ENCODE results near the gene IL36A.

IL36A gene

GRCh38 chr2:113053666-113054065 lies 48.4 kb downstream of the IL36A start:
- no peaks in the 10 kb centered on the region; the same call in 1 of the 2 replicates for H3K27me3 ChIP-seq (ENCODE audit: insufficient read depth, low read length)
- peaks cover 42% of the 10 kb centered on the region for H3K9me3 ChIP-seq (ENCODE audit: insufficient read depth, low read depth, low read length)
- no peak overlapping the region for H3K4me3 ChIP-seq (ENCODE audit: low read length)
- H3K27ac ChIP-seq (ENCODE audit: low read length), result no peak overlapping the region
- no peaks in the 10 kb centered on the region for H3K4me1 ChIP-seq (ENCODE audit: insufficient read depth, low read length)
- H3K9ac ChIP-seq (ENCODE audit: low read depth, low read length), result no peak overlapping the region
- H3K36me3 ChIP-seq (ENCODE audit: insufficient read depth, low read depth, low read length), result no peaks in the 10 kb centered on the region

- no peaks in the 10 kb centered on the region; the same call in 1 of the 2 replicates for H3K27me3 ChIP-seq (ENCODE audit: insufficient read depth, low read length)
- H3K9ac ChIP-seq (ENCODE audit: low read depth, low read length), result no peak overlapping the region
- no peak overlapping the region for H3K27ac ChIP-seq (ENCODE audit: low read length)
- H3K4me3 ChIP-seq (ENCODE audit: low read length), result no peak overlapping the region
- H3K4me1 ChIP-seq (ENCODE audit: insufficient read depth, low read length), result no peaks in the 10 kb centered on the region
- peaks cover 42% of the 10 kb centered on the region for H3K9me3 ChIP-seq (ENCODE audit: insufficient read depth, low read depth, low read length)
- H3K36me3 ChIP-seq (ENCODE audit: insufficient read depth, low read depth, low read length), result no peaks in the 10 kb centered on the region
These were observed 48.8 kb downstream of the IL36A start for GRCh38 chr2:113054066-113054465.

GRCh38 chr2:113056521-113056920 lies 51.3 kb downstream of the IL36A start:
- H3K36me3 ChIP-seq (ENCODE audit: insufficient read depth, low read depth, low read length), result no peaks in the 10 kb centered on the region

GRCh38 chr2:113057117-113057516 lies 51.9 kb downstream of the IL36A start:
- H3K4me3 ChIP-seq (ENCODE audit: low read length), result no peak overlapping the region

More at GRCh38 chr2:113056521-113056920, 51.3 kb downstream of the IL36A start:
- H3K4me1 ChIP-seq (ENCODE audit: insufficient read depth, low read length), result no peaks in the 10 kb centered on the region
- no peaks in the 10 kb centered on the region; the same call in 1 of the 2 replicates for H3K27me3 ChIP-seq (ENCODE audit: insufficient read depth, low read length)
- no peak overlapping the region for H3K9ac ChIP-seq (ENCODE audit: low read depth, low read length)
- H3K4me3 ChIP-seq (ENCODE audit: low read length), result no peak overlapping the region
- H3K9me3 ChIP-seq (ENCODE audit: insufficient read depth, low read depth, low read length), result peaks cover 36% of the 10 kb centered on the region
- no peak overlapping the region for H3K27ac ChIP-seq (ENCODE audit: low read length)

More at GRCh38 chr2:113057117-113057516, 51.9 kb downstream of the IL36A start:
- Histone ChIP-seq H3K9ac (ENCODE audit: low read depth, low read length) (no peak overlapping the region), H3K27me3 (ENCODE audit: insufficient read depth, low read length) (no peaks in the 10 kb centered on the region; the same call in 1 of the 2 replicates), H3K9me3 (ENCODE audit: insufficient read depth, low read depth, low read length) (peaks cover 36% of the 10 kb centered on the region), H3K4me1 (ENCODE audit: insufficient read depth, low read length) (no peaks in the 10 kb centered on the region), H3K27ac (ENCODE audit: low read length) (no peak overlapping the region), H3K36me3 (ENCODE audit: insufficient read depth, low read depth, low read length) (no peaks in the 10 kb centered on the region)
